Testis (tissue), 2 donors: ENCODE data around the gene APOBEC3H.

ENCODE experiments used
- CTCF ChIP-seq, 3 experiments: fragments of 450-650 bp in 2 of 3; fragments of 200-600 bp in 1 of 3; sonication (generic) in 1 of 3; IDR thresholded peaks; one replicate each; pipeline ENCODE4 v1.5.1; 2016 to 2019; ENCODE audit warnings: antibody characterized with exemption in 3 of 3, mild to moderate bottlenecking in 2 of 3, moderate library complexity in 1 of 3
- POLR2A ChIP-seq: fragments of 450-650 bp; IDR thresholded peaks from one replicate; pipeline ENCODE4 v1.6.1; 2017; ENCODE audit warnings: antibody characterized with exemption, mild to moderate bottlenecking, moderate library complexity

GRCh38 chr22:39153220-39153717 lies 56.2 kb downstream of the APOBEC3H start:
- no peak for TF ChIP-seq POLR2A
- TF ChIP-seq CTCF (IDR thresholded peaks at IDR 0.05) = no peak
